ENCODE results near the gene TRIM37.

The TRIM37 gene

DNA sequence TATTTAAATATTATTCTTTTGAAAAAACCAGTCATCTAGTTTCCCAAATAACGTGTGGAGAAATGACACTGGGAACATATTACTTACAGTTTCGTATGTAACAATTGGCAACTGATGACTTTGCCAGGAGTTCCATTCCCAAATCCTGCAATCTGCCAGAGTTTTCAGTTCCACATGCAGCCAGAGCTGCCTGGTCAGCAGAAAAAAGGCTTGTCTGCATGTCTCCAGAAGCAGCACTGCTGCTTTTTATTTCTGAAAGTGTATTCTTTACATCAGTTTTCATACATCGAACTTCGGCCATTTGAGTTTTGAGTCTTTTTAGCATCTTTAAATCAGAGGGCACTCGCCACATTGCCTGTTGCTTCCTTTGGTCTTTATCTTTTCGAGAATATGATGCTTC is 78.4 kb downstream of the TRIM37 start:
- Mint-ChIP-seq H3K4me3 (no peak overlapping the region), H3K9me3 (ENCODE audit: low read depth) (no peaks in the 10 kb centered on the region), H3K4me1 (ENCODE audit: low read depth) (peaks cover 4% of the 10 kb centered on the region), H3K27me3 (no peaks in the 10 kb centered on the region), H3K27ac (no peak overlapping the region), H3K36me3 (peaks cover 2% of the 10 kb centered on the region)

DNA sequence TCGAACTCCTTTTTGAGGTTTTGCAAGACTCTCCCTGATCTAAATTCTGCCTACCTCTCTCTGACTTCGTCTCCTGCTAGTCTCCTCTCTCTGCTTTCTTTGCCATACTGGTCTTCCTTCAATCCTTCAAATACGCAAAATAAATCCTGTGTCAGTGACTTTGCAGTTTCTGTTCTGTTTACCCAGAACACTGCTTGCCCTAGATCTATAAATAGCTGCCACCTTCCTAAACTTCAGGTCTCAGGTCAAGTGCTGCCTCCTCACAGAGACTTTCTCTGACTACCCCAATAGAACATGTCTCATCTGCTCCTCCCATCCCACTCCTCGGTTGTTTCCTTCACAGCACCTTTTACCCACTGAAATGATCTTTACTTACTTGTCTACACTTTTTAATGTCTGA is 78.9 kb downstream of the TRIM37 start:
- no peak overlapping the region for H3K4me3 Mint-ChIP-seq
- H3K9me3 Mint-ChIP-seq (ENCODE audit: low read depth), result no peaks in the 10 kb centered on the region
- peaks cover 4% of the 10 kb centered on the region for H3K4me1 Mint-ChIP-seq (ENCODE audit: low read depth)
- peak overlapping the region; percentile 69 for H3K27ac Mint-ChIP-seq
- peaks cover 2% of the 10 kb centered on the region for H3K36me3 Mint-ChIP-seq
- no peaks in the 10 kb centered on the region for H3K27me3 Mint-ChIP-seq

DNA sequence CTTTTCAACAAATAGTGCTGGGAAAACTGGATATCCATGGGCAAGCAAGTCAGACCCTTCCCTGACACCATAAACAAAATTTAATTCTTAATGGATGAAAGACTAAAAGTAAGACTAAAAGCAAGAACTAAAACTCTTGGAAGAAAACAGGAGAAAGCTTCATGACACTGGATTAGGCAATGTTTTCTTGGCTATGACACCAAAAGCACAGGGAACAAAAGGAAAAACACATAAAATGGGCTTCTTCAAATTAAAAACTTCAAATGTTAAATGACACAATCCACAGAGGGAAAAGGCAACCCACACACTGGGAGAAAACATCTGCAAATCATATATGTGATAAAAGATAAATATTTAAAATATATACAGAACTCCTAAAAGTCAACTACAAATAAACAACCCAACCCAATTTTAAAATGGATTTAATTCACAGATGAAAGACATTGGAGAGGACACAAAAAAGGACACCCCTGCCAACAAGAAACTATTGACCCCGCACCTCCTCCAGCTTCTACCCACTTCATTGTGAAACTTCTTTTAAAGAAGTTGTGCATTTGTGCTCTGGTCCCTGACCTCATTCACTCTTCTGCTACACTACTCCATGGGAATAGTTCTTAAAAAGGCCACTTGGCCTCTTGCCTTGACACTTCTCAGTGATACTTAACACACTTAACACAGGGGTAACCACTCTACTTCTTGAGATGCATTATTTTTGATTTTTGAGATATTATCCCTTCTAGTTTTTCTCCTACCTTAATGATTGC is 80.3 kb downstream of the TRIM37 start:
- Mint-ChIP-seq H3K27me3 (no peaks in the 10 kb centered on the region), H3K4me3 (no peak overlapping the region), H3K9me3 (ENCODE audit: low read depth) (no peaks in the 10 kb centered on the region), H3K4me1 (ENCODE audit: low read depth) (peaks cover 4% of the 10 kb centered on the region), H3K27ac (no peak overlapping the region), H3K36me3 (peaks cover 4% of the 10 kb centered on the region)

DNA sequence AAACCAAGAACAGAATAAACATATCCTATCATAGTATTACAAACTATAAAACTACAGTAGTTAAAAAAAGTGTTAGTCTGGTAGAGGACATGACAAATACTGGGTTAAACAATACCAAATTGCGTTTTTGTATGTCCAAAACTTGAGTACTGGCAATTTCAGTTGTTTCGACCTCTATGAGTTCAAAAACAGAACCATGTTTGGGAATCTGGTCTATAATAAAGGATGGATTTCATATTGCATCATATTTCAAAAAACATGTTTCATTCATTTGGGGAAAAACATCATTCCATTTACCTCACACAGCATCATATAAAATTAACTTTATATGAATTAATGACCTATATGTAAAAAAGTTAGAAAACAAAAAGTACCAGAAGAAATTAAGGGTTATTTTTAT is 81.8 kb downstream of the TRIM37 start:
- peaks cover 6% of the 10 kb centered on the region for H3K36me3 Mint-ChIP-seq
- peaks cover 4% of the 10 kb centered on the region for H3K4me1 Mint-ChIP-seq (ENCODE audit: low read depth)
- no peak overlapping the region for H3K27ac Mint-ChIP-seq

DNA sequence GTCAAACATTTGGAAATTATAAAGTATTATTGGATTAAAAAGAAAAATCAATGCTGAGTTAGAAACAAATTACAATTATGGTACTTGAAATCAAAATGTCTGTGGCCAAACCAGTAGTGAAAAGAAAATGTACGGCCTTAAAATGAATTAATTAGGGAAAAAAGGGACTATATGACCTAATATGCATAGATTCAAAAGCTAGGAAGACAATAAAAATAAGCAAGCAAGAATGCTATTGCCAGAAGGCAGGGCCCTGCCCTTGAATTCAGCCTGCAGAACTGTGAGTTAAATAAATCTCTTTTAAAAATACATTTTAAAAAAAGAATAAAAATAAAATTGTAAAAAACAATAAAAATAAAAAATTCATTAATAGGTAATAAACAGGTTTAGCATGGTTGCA is 88.7 kb downstream of the TRIM37 start:
- Mint-ChIP-seq H3K4me1 (ENCODE audit: low read depth) (no peaks in the 10 kb centered on the region), H3K36me3 (peaks cover 13% of the 10 kb centered on the region), H3K27me3 (no peaks in the 10 kb centered on the region), H3K9me3 (ENCODE audit: low read depth) (no peaks in the 10 kb centered on the region), H3K4me3 (no peak overlapping the region), H3K27ac (no peak overlapping the region)

More for the DNA sequence above, 81.8 kb downstream of the TRIM37 start:
- H3K27me3 Mint-ChIP-seq, result no peaks in the 10 kb centered on the region
- no peaks in the 10 kb centered on the region for H3K9me3 Mint-ChIP-seq (ENCODE audit: low read depth)
- no peak overlapping the region for H3K4me3 Mint-ChIP-seq

DNA sequence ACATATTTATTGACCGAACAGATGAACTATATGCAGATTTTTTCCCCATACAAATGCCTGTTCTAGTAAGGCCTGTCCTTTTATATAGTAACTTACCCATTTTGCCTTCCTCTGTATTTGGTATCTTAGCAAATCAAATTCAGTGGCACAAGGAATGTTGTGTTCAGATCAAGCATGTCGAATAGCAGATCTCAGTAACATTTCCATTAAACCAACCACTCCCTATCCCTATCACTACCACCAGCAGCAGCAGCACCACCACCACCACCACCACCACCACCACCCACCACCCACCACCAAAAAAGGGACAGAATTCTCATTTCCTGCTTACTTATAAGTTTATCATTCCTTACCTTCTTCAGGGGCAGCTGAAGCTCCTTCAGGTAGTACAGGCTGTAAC is 94.7 kb downstream of the TRIM37 start:
- Mint-ChIP-seq H3K36me3 (peaks cover 7% of the 10 kb centered on the region), H3K9me3 (ENCODE audit: low read depth) (no peaks in the 10 kb centered on the region), H3K4me1 (ENCODE audit: low read depth) (no peaks in the 10 kb centered on the region), H3K27ac (peak overlapping the region; percentile 46), H3K27me3 (no peaks in the 10 kb centered on the region), H3K4me3 (no peak overlapping the region)

DNA sequence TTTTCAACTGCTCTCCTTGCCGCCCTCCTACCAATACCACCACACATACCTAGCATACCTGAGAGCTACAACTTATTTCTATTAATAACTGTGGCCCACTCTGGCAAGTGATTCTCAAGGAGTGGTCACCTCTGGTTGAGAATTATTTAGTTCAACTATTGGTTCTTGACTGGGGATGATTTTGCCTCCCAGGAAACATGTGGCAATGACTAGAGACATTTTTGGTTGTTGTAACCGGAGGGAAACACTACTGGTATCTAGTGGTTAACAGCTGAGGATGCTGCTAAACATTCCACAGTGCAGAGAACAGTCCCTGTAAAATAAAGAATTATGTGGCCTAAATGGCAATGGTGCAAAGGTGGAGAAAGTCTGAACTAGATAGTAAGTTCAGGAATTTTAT is 96.7 kb downstream of the TRIM37 start:
- Mint-ChIP-seq H3K4me3 (no peak overlapping the region), H3K36me3 (peaks cover 4% of the 10 kb centered on the region), H3K9me3 (ENCODE audit: low read depth) (no peaks in the 10 kb centered on the region), H3K27me3 (no peaks in the 10 kb centered on the region), H3K4me1 (ENCODE audit: low read depth) (no peaks in the 10 kb centered on the region), H3K27ac (no peak overlapping the region)

DNA sequence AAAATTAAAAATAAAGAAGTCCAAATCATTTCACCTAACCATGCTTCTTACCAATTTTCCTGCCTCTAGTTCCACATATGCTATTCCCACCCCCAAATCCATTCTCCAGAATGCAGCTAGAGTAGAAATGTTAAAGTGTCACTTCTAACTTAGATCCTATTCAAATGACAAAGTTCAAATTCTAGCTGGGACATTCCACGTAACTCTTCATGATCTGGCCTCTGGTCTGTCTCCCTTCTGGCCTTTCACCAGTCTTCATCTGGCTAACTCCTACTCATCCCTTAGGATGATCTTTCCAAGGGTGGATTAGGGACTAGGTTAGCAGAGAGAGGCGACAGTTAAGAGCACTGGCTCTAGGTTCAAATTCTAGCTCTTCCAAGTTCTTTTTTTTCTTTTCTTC is 97.9 kb downstream of the TRIM37 start:
- Mint-ChIP-seq H3K4me3 (no peak overlapping the region), H3K4me1 (ENCODE audit: low read depth) (peaks cover 7% of the 10 kb centered on the region), H3K27me3 (no peaks in the 10 kb centered on the region), H3K36me3 (peaks cover 2% of the 10 kb centered on the region), H3K27ac (peak overlapping the region; percentile 41), H3K9me3 (ENCODE audit: low read depth) (no peaks in the 10 kb centered on the region)

DNA sequence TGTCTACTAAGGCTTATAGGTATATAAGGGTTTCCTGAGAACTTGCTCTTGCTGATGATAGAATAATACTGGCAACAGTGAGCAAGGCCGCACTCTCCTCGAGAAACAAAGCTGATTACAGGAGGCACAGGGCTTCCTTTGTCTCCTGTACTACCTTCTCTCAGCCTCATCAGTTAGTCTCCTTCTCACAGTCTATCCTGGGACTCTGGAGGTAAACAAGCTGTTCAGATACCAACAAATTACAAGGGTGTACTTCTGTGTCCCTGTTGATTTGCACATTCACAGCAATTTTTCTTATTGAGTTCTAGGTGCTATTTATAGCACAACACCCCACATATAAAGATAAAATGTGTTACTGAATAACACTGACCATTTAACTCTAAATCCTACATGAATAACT is 98.7 kb downstream of the TRIM37 start:
- Mint-ChIP-seq H3K27ac (no peak overlapping the region), H3K4me3 (no peak overlapping the region), H3K27me3 (no peaks in the 10 kb centered on the region), H3K9me3 (ENCODE audit: low read depth) (no peaks in the 10 kb centered on the region), H3K36me3 (peaks cover 2% of the 10 kb centered on the region), H3K4me1 (ENCODE audit: low read depth) (peaks cover 7% of the 10 kb centered on the region)

DNA sequence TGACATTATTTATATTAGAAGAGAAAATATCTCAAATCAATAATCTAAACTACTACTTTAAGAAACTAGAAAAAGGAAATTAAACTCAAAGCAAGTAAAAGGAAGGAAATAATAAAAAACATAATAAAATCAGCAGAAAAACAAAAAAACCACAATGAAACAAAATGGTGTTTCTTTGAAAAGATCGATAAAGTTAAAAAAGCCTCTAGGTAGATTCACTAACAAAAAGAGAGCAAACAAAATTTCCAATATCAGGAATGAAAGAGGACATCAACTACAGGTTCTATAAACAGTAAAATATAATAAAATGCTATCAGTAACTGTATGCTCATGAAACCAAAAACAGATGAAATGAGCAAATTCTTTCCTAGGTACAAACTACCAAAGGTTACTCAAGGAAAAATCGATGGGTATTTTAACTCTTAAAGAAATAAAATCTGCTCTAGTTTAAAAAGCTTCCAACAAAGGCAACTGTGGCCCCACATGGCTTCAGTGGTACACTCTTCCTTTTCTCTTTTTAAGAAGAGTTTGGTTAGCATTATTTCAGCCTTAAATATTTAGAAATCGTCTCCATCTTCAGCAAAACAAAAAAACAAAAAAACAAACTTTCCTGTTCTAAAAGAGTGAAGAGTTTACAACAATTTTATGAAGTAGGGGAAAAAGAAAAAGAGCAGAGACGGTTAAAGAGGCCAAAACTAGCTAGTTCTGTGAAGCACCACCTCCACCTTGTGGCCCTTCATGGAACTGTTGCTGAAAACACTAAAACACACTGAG is 102.2 kb downstream of the TRIM37 start:
- Mint-ChIP-seq H3K36me3 (no peaks in the 10 kb centered on the region), H3K4me1 (ENCODE audit: low read depth) (peaks cover 23% of the 10 kb centered on the region), H3K9me3 (ENCODE audit: low read depth) (no peaks in the 10 kb centered on the region), H3K27me3 (no peaks in the 10 kb centered on the region), H3K4me3 (no peak overlapping the region), H3K27ac (peak overlapping the region; percentile 77)

DNA sequence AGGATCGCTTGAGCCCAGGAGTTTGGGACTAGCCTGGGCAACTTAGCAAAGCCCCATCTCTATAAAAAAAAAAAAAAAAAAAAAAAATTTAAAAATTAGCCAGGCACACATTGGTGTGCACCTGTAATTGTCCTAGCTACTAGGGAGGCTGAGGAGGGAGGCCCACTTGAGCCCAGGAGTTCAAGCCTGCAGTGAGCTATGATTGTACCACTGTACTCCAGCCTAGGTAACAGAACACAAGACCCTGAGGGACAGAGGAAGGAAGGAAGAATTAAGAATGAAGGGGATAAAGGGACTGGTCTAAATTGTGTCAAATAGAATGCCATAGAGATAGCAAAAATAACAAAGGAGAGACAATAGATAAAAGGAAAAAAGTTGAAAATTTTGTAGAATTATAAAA is 102.8 kb downstream of the TRIM37 start:
- H3K27ac Mint-ChIP-seq, result peak overlapping the region; percentile 72
- H3K4me3 Mint-ChIP-seq, result no peak overlapping the region
- H3K27me3 Mint-ChIP-seq, result no peaks in the 10 kb centered on the region
- no peaks in the 10 kb centered on the region for H3K36me3 Mint-ChIP-seq
- no peaks in the 10 kb centered on the region for H3K9me3 Mint-ChIP-seq (ENCODE audit: low read depth)
- peaks cover 24% of the 10 kb centered on the region for H3K4me1 Mint-ChIP-seq (ENCODE audit: low read depth)

DNA sequence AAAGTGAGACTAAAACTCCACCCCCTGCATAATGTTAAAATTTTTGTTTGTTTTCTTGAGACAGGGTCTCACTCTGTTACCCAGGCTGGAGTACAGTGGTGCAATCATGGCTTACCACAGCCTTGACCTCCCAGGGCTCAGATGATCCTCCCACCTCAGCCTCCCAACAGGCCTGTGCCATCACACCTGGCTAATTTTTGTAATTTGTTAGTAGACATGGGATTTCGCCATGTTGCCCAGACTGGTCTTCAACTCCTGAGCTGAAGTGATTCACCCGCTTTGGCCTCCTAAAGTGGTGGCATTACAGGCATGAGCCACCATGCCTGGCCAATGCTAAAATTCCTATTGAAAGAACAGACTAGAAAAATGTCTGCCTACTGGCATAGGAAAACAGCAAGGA is 103.8 kb downstream of the TRIM37 start:
- Mint-ChIP-seq H3K4me3 (no peak overlapping the region), H3K9me3 (ENCODE audit: low read depth) (no peaks in the 10 kb centered on the region), H3K27me3 (no peaks in the 10 kb centered on the region), H3K4me1 (ENCODE audit: low read depth) (peaks cover 24% of the 10 kb centered on the region), H3K36me3 (peaks cover 2% of the 10 kb centered on the region), H3K27ac (peak overlapping the region; percentile 66)

DNA sequence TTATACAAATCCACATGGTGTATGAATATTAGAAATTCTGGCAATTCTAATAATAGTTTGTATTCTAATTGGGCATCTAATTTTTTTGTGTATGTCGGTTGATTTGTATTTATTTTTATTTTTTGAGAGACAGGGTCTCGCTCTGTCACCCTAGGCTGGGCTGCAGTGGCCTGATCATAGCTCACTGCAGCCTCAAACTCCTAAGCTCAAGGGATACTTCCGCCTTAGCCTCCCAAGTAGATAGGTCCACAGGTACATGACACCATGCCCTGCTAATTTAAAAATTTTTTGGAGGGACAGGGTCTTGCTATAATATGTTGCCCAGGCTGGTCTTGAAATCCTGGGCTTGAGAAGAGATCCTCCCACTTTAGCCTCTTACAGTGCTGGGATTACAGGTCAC is 104.6 kb downstream of the TRIM37 start:
- Mint-ChIP-seq H3K36me3 (peaks cover 2% of the 10 kb centered on the region), H3K27ac (peak overlapping the region; percentile 95), H3K4me1 (ENCODE audit: low read depth) (peaks cover 24% of the 10 kb centered on the region), H3K4me3 (peak overlapping the region; percentile 87), H3K9me3 (ENCODE audit: low read depth) (no peaks in the 10 kb centered on the region), H3K27me3 (no peaks in the 10 kb centered on the region)

DNA sequence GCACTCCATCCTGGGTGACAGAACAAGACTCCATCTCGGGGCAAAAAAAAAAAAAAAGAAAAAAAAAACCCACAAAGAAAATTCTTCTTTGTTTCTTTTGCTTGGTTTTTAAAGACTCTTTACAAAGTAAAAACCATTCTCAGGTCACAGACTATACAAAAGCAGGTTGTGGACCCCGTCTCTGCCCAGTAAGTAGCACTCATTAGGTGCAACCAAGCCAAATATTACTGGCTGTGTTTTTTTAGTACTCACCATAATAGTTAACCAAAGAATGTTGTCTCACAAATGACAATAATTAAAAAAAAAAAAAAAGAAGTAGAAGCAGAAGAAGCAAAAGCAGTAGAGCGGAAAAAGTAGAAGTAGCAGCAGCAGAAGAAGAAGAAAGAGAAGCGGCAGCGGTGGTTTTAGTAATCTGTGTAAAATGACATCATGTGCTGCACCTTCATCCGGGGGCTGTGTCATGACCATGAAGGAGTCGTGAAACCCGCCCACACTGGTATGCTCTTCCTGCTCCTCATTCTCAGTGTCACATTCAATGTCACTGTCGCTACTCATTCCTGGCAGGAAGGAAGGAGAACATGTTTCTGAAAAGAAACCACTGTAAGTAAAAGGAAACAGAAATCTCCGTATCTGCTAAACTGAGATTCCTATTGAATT is 105.4 kb downstream of the TRIM37 start:
- Mint-ChIP-seq H3K27me3 (no peaks in the 10 kb centered on the region), H3K4me3 (peak overlapping the region; percentile 87), H3K4me1 (ENCODE audit: low read depth) (peaks cover 24% of the 10 kb centered on the region), H3K27ac (peak overlapping the region; percentile 95), H3K36me3 (peaks cover 5% of the 10 kb centered on the region), H3K9me3 (ENCODE audit: low read depth) (no peaks in the 10 kb centered on the region)

DNA sequence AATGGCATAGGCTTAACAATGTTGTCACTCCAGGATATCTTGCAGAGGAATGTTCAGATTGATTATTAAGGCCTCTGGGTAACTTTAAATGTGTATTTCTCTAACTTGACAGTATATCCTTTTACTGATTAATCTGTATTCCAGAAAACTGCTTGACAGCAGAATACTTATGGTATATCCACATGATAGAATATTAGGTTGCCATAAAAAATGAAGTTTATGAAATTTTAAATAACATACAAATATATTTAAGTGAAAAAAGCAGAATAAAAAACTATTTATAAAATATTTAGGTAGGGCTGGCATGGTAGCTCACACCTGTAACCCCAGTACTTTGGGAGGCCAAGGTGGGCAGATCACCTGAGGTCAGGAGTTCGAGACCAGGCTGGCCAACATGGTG is 106.7 kb downstream of the TRIM37 start:
- H3K9me3 Mint-ChIP-seq (ENCODE audit: low read depth), result no peaks in the 10 kb centered on the region
- no peak overlapping the region for H3K27ac Mint-ChIP-seq
- H3K36me3 Mint-ChIP-seq, result peaks cover 5% of the 10 kb centered on the region
- H3K27me3 Mint-ChIP-seq, result no peaks in the 10 kb centered on the region
- peaks cover 24% of the 10 kb centered on the region for H3K4me1 Mint-ChIP-seq (ENCODE audit: low read depth)
- H3K4me3 Mint-ChIP-seq, result no peak overlapping the region

Measured in activated naive CD8-positive, alpha-beta T cell (primary cell).